ENCODE data around the gene SCD. TPM values are rescaled to one million over a fixed set of nuclear protein-coding genes. Genes with fewer than 3 reads are reported as not detected.

The SCD gene
- total and polyA plus RNA-seq, 9 of the 15 experiments (the other 6 are each of a cell fraction or from before 2014, with no cell fraction given): 114 to 486 (median 188) TPM

GRCh38 chr10:100370714-100371481 lies 23.9 kb downstream of the SCD start (continued):
- TF ChIP-seq NFIX (CRISPR knock-in tag; IDR thresholded peaks at IDR 0.05; ENCODE audit: low read depth): no peak
- no peak for TF ChIP-seq C11orf30 (IDR thresholded peaks at IDR 0.05; ENCODE audit: low read depth)
- no peak for TF ChIP-seq ZNF165 (CRISPR knock-in tag; IDR thresholded peaks at IDR 0.05; ENCODE audit: borderline replicate concordance)
- TF ChIP-seq HCFC1 (IDR thresholded peaks at IDR 0.05; ENCODE audit: low read depth, low read length): 0 out of 2 replicates have a peak, but pooled peaks have one; percentile 18
- peak; percentile 52 for TF ChIP-seq ARID1B (IDR thresholded peaks at IDR 0.05)
- peak; percentile 4 to 19; a peak in 1 of 4 replicates for TF ChIP-seq RCOR1 (IDR thresholded peaks at IDR 0.05; ENCODE audit: borderline replicate concordance in 1 of 2, low read depth in 2 of 2, low read length in 2 of 2)
- TF ChIP-seq, protein P1, sequence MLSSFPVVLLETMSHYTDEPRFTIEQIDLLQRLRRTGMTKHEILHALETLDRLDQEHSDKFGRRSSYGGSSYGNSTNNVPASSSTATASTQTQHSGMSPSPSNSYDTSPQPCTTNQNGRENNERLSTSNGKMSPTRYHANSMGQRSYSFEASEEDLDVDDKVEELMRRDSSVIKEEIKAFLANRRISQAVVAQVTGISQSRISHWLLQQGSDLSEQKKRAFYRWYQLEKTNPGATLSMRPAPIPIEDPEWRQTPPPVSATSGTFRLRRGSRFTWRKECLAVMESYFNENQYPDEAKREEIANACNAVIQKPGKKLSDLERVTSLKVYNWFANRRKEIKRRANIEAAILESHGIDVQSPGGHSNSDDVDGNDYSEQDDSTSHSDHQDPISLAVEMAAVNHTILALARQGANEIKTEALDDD (IDR thresholded peaks at IDR 0.05): peak; percentile 85
- peak; percentile 52 for TF ChIP-seq CBFA2T3 (IDR thresholded peaks at IDR 0.05)
- TF ChIP-seq RFX5 (IDR thresholded peaks at IDR 0.05; ENCODE audit: low read depth, low read length): no peak
- TF ChIP-seq ZC3H8 (IDR thresholded peaks at IDR 0.05): no peak
- TF ChIP-seq KAT7 (CRISPR knock-in tag; IDR thresholded peaks at IDR 0.05; ENCODE audit: borderline replicate concordance): no peak
- TF ChIP-seq RFX1 (IDR thresholded peaks at IDR 0.05): no peak
- TF ChIP-seq EGR1 (conservative IDR thresholded peaks at IDR 0.05): no peak
- no peak for TF ChIP-seq ZNF311 (CRISPR knock-in tag; IDR thresholded peaks at IDR 0.05)
- TF ChIP-seq HDAC6 (IDR thresholded peaks at IDR 0.05; ENCODE audit: low read depth, low read length): no peak
- TF ChIP-seq ETV5 (CRISPR knock-in tag; IDR thresholded peaks at IDR 0.05; ENCODE audit: low read depth): no peak
- TF ChIP-seq EZH2 (IDR thresholded peaks at IDR 0.05; ENCODE audit: borderline replicate concordance, low read depth, low read length): no peak
- peak; percentile 48 for TF ChIP-seq SMARCA4 (IDR thresholded peaks at IDR 0.05)
- TF ChIP-seq ZNF184 (CRISPR knock-in tag; IDR thresholded peaks at IDR 0.05): no peak
- TF ChIP-seq HDGF (IDR thresholded peaks at IDR 0.05): 0 out of 2 replicates have a peak, but pooled peaks have one; percentile 26
- no peak for TF ChIP-seq POU5F1 (IDR thresholded peaks at IDR 0.05; ENCODE audit: borderline replicate concordance, low read depth, low read length, partially characterized antibody)
- no peak for TF ChIP-seq TFAM (CRISPR knock-in tag; conservative IDR thresholded peaks at IDR 0.05)
- no peak for TF ChIP-seq RBM17 (IDR thresholded peaks at IDR 0.05; ENCODE audit: borderline replicate concordance, low read depth, low read length)
- TF ChIP-seq NFRKB (IDR thresholded peaks at IDR 0.05; ENCODE audit: low read depth): peak; percentile 79
- 0 out of 2 replicates have a peak, but pooled peaks have one; percentile 25 for TF ChIP-seq PML (IDR thresholded peaks at IDR 0.05; ENCODE audit: low read length)
- TF ChIP-seq, protein P2, sequence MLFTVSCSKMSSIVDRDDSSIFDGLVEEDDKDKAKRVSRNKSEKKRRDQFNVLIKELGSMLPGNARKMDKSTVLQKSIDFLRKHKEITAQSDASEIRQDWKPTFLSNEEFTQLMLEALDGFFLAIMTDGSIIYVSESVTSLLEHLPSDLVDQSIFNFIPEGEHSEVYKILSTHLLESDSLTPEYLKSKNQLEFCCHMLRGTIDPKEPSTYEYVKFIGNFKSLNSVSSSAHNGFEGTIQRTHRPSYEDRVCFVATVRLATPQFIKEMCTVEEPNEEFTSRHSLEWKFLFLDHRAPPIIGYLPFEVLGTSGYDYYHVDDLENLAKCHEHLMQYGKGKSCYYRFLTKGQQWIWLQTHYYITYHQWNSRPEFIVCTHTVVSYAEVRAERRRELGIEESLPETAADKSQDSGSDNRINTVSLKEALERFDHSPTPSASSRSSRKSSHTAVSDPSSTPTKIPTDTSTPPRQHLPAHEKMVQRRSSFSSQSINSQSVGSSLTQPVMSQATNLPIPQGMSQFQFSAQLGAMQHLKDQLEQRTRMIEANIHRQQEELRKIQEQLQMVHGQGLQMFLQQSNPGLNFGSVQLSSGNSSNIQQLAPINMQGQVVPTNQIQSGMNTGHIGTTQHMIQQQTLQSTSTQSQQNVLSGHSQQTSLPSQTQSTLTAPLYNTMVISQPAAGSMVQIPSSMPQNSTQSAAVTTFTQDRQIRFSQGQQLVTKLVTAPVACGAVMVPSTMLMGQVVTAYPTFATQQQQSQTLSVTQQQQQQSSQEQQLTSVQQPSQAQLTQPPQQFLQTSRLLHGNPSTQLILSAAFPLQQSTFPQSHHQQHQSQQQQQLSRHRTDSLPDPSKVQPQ (CRISPR knock-in tag; IDR thresholded peaks at IDR 0.05; ENCODE audit: borderline replicate concordance): no peak
- TF ChIP-seq PHB2 (IDR thresholded peaks at IDR 0.05; ENCODE audit: low read depth): 0 out of 2 replicates have a peak, but pooled peaks have one; percentile 10
- no peak for TF ChIP-seq NEUROD1 (IDR thresholded peaks at IDR 0.05; ENCODE audit: borderline replicate concordance, low read depth, low read length, partially characterized antibody)
- no peak for TF ChIP-seq RBM15 (IDR thresholded peaks at IDR 0.05; ENCODE audit: insufficient read depth, low read length)
